Endothelial cell of umbilical vein (primary cell): ENCODE results near the gene VCPKMT. TPM values are rescaled to one million over a fixed set of nuclear protein-coding genes. Genes with fewer than 3 reads are reported as not detected.

Experiments used
- BruUV-seq: library from RNA; stranded (reverse); fragments of 400-500 nt; replicated peaks from 2 replicates; lab custom pipeline; 2021; lab: Mats Ljungman, UMichigan
- CTCF ChIA-PET: fragments of 300-600, 350-600 bp; sonication (Branson Sonifier 250); formaldehyde crosslinking; loops from one replicate; lab custom pipeline; 2021; ENCODE audit warnings: antibody characterized with exemption, inconsistent platforms; lab: Charles Lee
- POLR2A ChIA-PET: fragments of 300-600, 350-600 bp; sonication (Branson Sonifier 250); formaldehyde crosslinking; loops from one replicate; lab custom pipeline; 2021; ENCODE audit warnings: antibody characterized with exemption, inconsistent platforms; lab: Charles Lee
- DNase-seq: peaks from one replicate; pipeline ENCODE4 v3.0.0-alpha.2; 2011; ENCODE audit warnings: low read depth, low spot score
- FAIRE-seq: peaks from 2 replicates; lab custom pipeline; 2011; peaks lifted over from hg19 to GRCh38; lab: Jason Lieb, UNC
- H2AFZ ChIP-seq: 2 replicates; pipeline ENCODE4 v1.6.0; 2012; ENCODE audit warnings: low read depth, low read length, control low read depth, inconsistent platforms
- H3K27ac ChIP-seq: 2 replicates; pipeline ENCODE4 v1.5.1; 2011; ENCODE audit warnings: low read depth, mild to moderate bottlenecking, control low read depth, low read length, moderate library complexity; ENCODE audit not compliant: insufficient read depth
- H3K27me3 ChIP-seq, 2 experiments: 2 replicates each; pipeline versions ENCODE4 v1.6.0 to v1.6.1; 2011; ENCODE audit warnings: low read length in 2 of 2, mixed read lengths in 1 of 2; ENCODE audit not compliant: control insufficient read depth in 2 of 2, insufficient read depth in 2 of 2
- H3K36me3 ChIP-seq, 2 experiments: 2 replicates in 1 of 2; 3 replicates in 1 of 2; pipeline ENCODE4 v1.5.1; 2011; ENCODE audit warnings: low read length in 2 of 2, mild to moderate bottlenecking in 1 of 2, moderate library complexity in 1 of 2; ENCODE audit not compliant: control insufficient read depth in 2 of 2, insufficient read depth in 2 of 2; ENCODE audit errors: extremely low read depth in 1 of 2
- H3K4me1 ChIP-seq: 3 replicates; pipeline ENCODE4 v1.5.1; 2011; ENCODE audit warnings: mild to moderate bottlenecking, low read length; ENCODE audit not compliant: control insufficient read depth, insufficient read depth; ENCODE audit errors: extremely low read depth
- H3K4me2 ChIP-seq: 2 replicates; pipeline ENCODE4 v1.6.1; 2011; ENCODE audit warnings: low read length, control low read depth, mixed read lengths; ENCODE audit not compliant: insufficient read depth
- H3K4me3 ChIP-seq, 3 experiments: fragments of 200-600 bp in 1 of 3; sonication (generic), shearing (Covaris generic) in 1 of 3; replicated peaks in 1 of 3; 2 replicates each; pipeline ENCODE4 v1.5.1; 2011 to 2016; ENCODE audit warnings: control low read depth in 3 of 3, low read length in 3 of 3, mild to moderate bottlenecking in 2 of 3, inconsistent platforms in 1 of 3, low read depth in 1 of 3, moderate library complexity in 1 of 3; ENCODE audit not compliant: insufficient read depth in 1 of 3
- H3K79me2 ChIP-seq: 2 replicates; pipeline ENCODE4 v1.6.0; 2012; ENCODE audit warnings: low read length, inconsistent platforms; ENCODE audit not compliant: control insufficient read depth, insufficient read depth
- H3K9ac ChIP-seq: replicated peaks from 2 replicates; pipeline ENCODE3; 2011; ENCODE audit warnings: low read length, control low read depth; ENCODE audit not compliant: insufficient read depth; ENCODE audit errors: extremely low read depth
- H3K9me1 ChIP-seq: replicated peaks from 3 replicates; pipeline ENCODE4 v1.6.0; 2011; ENCODE audit warnings: mild to moderate bottlenecking, low read length; ENCODE audit not compliant: control insufficient read depth, insufficient read depth; ENCODE audit errors: extremely low read depth
- H3K9me3 ChIP-seq: replicated peaks from 2 replicates; pipeline ENCODE4 v1.5.1; 2012; ENCODE audit warnings: low read length, inconsistent platforms; ENCODE audit not compliant: control insufficient read depth, insufficient read depth
- H4K20me1 ChIP-seq: replicated peaks from 2 replicates; pipeline ENCODE3; 2011; ENCODE audit warnings: mild to moderate bottlenecking, low read length; ENCODE audit not compliant: control insufficient read depth, insufficient read depth; ENCODE audit errors: extremely low read depth
- CTCF ChIP-seq, 2 donors: IDR thresholded peaks; 1 replicate in 1 of 2; 2 replicates in 1 of 2; pipeline ENCODE4 v1.5.1; 2011; ENCODE audit warnings: low read length in 2 of 2, mild to moderate bottlenecking in 2 of 2, moderate library complexity in 2 of 2, control low read depth in 1 of 2, inconsistent platforms in 1 of 2, low read depth in 1 of 2; ENCODE audit not compliant: insufficient read depth in 1 of 2; ENCODE audit errors: extremely low read depth in 1 of 2
- EZH2 ChIP-seq: IDR thresholded peaks from 2 replicates; pipeline ENCODE4 v1.6.1; 2012; ENCODE audit warnings: borderline replicate concordance, low read depth, mild to moderate bottlenecking, moderate library complexity, low read length, inconsistent platforms; ENCODE audit not compliant: severe bottlenecking
- FOS ChIP-seq: IDR thresholded peaks from 2 replicates; pipeline ENCODE4 v1.6.1; 2011; ENCODE audit warnings: mild to moderate bottlenecking, low read length, moderate library complexity, borderline replicate concordance; ENCODE audit not compliant: insufficient read depth
- GATA2 ChIP-seq: IDR thresholded peaks from 2 replicates; pipeline ENCODE4 v1.7.0; 2011; ENCODE audit warnings: low read depth, mild to moderate bottlenecking, moderate library complexity, mixed read lengths, low read length; ENCODE audit not compliant: insufficient read length, insufficient read depth
- JUN ChIP-seq: IDR thresholded peaks from 2 replicates; pipeline ENCODE4 v1.6.1; 2011; ENCODE audit warnings: borderline replicate concordance, low read depth; ENCODE audit not compliant: insufficient read length, insufficient read depth
- MAX ChIP-seq: IDR thresholded peaks from 2 replicates; pipeline ENCODE4 v1.6.1; 2011; ENCODE audit not compliant: insufficient read depth, insufficient read length
- MYC ChIP-seq: IDR thresholded peaks from one replicate; pipeline ENCODE4 v1.6.1; 2011; ENCODE audit warnings: mild to moderate bottlenecking, low read depth, low read length
- POLR2A ChIP-seq: IDR thresholded peaks from 2 replicates; pipeline ENCODE4 v1.6.1; 2012; ENCODE audit warnings: low read depth, mild to moderate bottlenecking, control low read depth, low read length
- POLR2AphosphoS5 ChIP-seq: IDR thresholded peaks from 2 replicates; pipeline ENCODE4 v1.6.1; 2012; ENCODE audit warnings: low read depth, mild to moderate bottlenecking, control low read depth, low read length, moderate library complexity; ENCODE audit not compliant: insufficient read depth
- dilution Hi-C: fragments of 300-500 bp; cut with MboI; formaldehyde crosslinking; loops from one replicate; pipeline ENCODE4 v1.15.0; 2019; ENCODE audit warnings: low sequenced_read_pairs; ENCODE audit not compliant: extremely low pct_ligation_motif_present
- intact Hi-C: fragments of 100-400 bp; cut with micrococcal nuclease; formaldehyde crosslinking; loops from one replicate; pipeline ENCODE4 v1.10.0; 2022
- polyA plus RNA-seq, 4 experiments: library from polyadenylated mRNA; depleted of rRNA in 3 of 4; stranded (reverse) in 3 of 4; unstranded in 1 of 4; fragments of >200 nt; gene quantifications; 2 replicates each; pipeline versions ENCODE4 v1.2.1 to v1.2.3, GENCODE V29; 2011 to 2012; ENCODE audit warnings: missing spikeins in 1 of 4
- total RNA-seq: library from RNA; stranded (reverse); gene quantifications from 2 replicates; pipeline ENCODE4 v1.2.3, GENCODE V29; 2021

Gene VCPKMT
- total and polyA plus RNA-seq, 2 donors (not counting 3 experiments of a cell fraction or from before 2014, with no cell fraction given): 3.5 to 9.2 TPM

GRCh38 chr14:50094056-50094755, 22.2 kb downstream of the VCPKMT start:
- Histone ChIP-seq H3K4me3 (no peak overlapping the region), H3K79me2 (no peaks in the 10 kb centered on the region), H3K4me1 (no peaks in the 10 kb centered on the region), H3K9me1 (no peaks in the 10 kb centered on the region), H3K27me3 (no peaks in the 10 kb centered on the region), H3K36me3 (no peaks in the 10 kb centered on the region), H4K20me1 (no peaks in the 10 kb centered on the region), H3K9ac (no peak overlapping the region), H3K9me3 (no peaks in the 10 kb centered on the region), H3K4me2 (no peak overlapping the region), H2AFZ (no peak overlapping the region), H3K27ac (no peak overlapping the region)
- no peak for DNase-seq
- no peak for FAIRE-seq
- TF ChIP-seq MAX (no peak), EZH2 (no peak), JUN (no peak), GATA2 (no peak), MYC (no peak), POLR2AphosphoS5 (no peak), CTCF (IDR thresholded peaks at IDR 0.05; ENCODE audit: extremely low read depth in 1 of 2, insufficient read depth in 1 of 2, low read depth in 1 of 2, low read length in 2 of 2) (no peak), FOS (no peak), POLR2A (no peak)
- POLR2A ChIA-PET: interaction anchor here (0.7 kb wide), 1 partner anchor 37 kb away, joined by 4 read pairs; no protein-coding TSS in a partner anchor
- intact Hi-C loops (loop anchor here (10.0 kb wide), 1 partner anchor 49 kb away; no protein-coding TSS in a partner anchor), dilution Hi-C loops (no loop called here)
- no TSS peak for BruUV-seq
- CTCF ChIA-PET: interaction anchor here (0.9 to 2.2 kb wide), 5 partner anchors 10 to 228 kb away, joined by 3 to 7 read pairs (median 4); no protein-coding TSS in a partner anchor
